ENCODE measurements around the gene CXCR4. TPM values are rescaled to one million over a fixed set of nuclear protein-coding genes. Genes with fewer than 3 reads are reported as not detected.

CXCR4 gene
- total and polyA plus RNA-seq, 10 of the 15 experiments (the other 5 are each of a cell fraction or from before 2014, with no cell fraction given) = 31.1 to 749 (median 52.7) TPM

DNA sequence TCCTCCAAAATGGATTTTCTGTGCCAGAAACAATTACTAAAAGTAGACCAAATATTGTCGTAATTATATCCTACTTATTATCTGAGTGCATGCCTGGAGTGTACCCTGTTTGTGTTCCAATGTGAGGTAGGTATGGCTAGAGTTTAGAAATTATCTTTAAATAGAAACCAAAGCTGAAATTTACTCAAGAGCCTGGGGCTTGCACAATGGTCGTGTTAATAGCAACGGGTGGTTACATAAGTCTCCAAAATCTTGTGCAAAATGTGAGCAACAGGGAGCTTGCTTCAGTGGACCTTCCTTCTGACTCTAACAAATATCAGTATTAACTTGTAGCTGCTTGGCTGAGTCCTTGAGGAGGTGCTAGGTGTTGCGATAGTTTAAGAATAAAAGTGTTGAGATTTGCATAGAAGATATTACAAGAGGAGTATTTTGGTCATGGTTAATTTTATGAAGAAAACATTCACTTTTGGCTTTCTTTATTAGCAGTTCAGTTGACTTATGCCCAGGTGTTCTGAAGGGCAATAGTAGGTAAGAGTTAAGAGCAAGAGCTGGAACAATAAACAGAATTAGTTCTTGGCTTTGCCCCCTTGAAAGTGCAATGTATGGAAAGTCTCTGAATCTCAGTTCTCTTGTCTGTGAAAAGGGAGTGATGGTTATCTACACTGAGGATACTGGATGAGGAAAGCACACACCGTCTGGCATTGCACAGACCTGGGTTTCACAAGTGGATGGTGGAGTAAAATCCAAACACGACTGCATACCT, 4.6 kb downstream of the CXCR4 start:
- SMC1A ChIA-PET (ENCODE audit: uncharacterized antibody, unreplicated experiment) = interaction anchor here (0.7 to 10.8 kb wide), 21 partner anchors 12 to 268 kb away, joined by 3 to 400 read pairs (median 5); no protein-coding TSS in a partner anchor
- ATAC-seq = no peak
- no peak for TF ChIP-seq SPI1 (IDR thresholded peaks at IDR 0.05; ENCODE audit: borderline replicate concordance, insufficient read depth, low read depth, low read length)
- TF ChIP-seq TAF1 (IDR thresholded peaks at IDR 0.05; ENCODE audit: borderline replicate concordance, low read depth, low read length) = no peak
- peak; percentile 54; the same call in 1 of the 2 replicates for TF ChIP-seq CHD2 (IDR thresholded peaks at IDR 0.05; ENCODE audit: borderline replicate concordance, low read depth, low read length)
- TF ChIP-seq MTA2 (IDR thresholded peaks at IDR 0.05; ENCODE audit: low read depth) = no peak
- no peak for TF ChIP-seq STAT1 (conservative IDR thresholded peaks at IDR 0.05)
- TF ChIP-seq, protein P1, sequence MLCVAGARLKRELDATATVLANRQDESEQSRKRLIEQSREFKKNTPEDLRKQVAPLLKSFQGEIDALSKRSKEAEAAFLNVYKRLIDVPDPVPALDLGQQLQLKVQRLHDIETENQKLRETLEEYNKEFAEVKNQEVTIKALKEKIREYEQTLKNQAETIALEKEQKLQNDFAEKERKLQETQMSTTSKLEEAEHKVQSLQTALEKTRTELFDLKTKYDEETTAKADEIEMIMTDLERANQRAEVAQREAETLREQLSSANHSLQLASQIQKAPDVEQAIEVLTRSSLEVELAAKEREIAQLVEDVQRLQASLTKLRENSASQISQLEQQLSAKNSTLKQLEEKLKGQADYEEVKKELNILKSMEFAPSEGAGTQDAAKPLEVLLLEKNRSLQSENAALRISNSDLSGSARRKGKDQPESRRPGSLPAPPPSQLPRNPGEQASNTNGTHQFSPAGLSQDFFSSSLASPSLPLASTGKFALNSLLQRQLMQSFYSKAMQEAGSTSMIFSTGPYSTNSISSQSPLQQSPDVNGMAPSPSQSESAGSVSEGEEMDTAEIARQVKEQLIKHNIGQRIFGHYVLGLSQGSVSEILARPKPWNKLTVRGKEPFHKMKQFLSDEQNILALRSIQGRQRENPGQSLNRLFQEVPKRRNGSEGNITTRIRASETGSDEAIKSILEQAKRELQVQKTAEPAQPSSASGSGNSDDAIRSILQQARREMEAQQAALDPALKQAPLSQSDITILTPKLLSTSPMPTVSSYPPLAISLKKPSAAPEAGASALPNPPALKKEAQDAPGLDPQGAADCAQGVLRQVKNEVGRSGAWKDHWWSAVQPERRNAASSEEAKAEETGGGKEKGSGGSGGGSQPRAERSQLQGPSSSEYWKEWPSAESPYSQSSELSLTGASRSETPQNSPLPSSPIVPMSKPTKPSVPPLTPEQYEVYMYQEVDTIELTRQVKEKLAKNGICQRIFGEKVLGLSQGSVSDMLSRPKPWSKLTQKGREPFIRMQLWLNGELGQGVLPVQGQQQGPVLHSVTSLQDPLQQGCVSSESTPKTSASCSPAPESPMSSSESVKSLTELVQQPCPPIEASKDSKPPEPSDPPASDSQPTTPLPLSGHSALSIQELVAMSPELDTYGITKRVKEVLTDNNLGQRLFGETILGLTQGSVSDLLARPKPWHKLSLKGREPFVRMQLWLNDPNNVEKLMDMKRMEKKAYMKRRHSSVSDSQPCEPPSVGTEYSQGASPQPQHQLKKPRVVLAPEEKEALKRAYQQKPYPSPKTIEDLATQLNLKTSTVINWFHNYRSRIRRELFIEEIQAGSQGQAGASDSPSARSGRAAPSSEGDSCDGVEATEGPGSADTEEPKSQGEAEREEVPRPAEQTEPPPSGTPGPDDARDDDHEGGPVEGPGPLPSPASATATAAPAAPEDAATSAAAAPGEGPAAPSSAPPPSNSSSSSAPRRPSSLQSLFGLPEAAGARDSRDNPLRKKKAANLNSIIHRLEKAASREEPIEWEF (IDR thresholded peaks at IDR 0.05; ENCODE audit: insufficient replicate concordance, low read depth, low read length) = peak; percentile 9
- no peak for TF ChIP-seq CBX3 (IDR thresholded peaks at IDR 0.05; ENCODE audit: borderline replicate concordance, low read depth)
- peak; percentile 88 for TF ChIP-seq POLR2AphosphoS2 (IDR thresholded peaks at IDR 0.05; ENCODE audit: low read depth, low read length)
- TF ChIP-seq CBX5 (IDR thresholded peaks at IDR 0.05; ENCODE audit: low read depth) = 0 out of 2 replicates have a peak, but pooled peaks have one; percentile 6
- TF ChIP-seq SMC3 (IDR thresholded peaks at IDR 0.05; ENCODE audit: borderline replicate concordance, low read length) = 0 out of 2 replicates have a peak, but pooled peaks have one; percentile 8
- 0 out of 2 replicates have a peak, but pooled peaks have one; percentile 35 for TF ChIP-seq ZSCAN29 (IDR thresholded peaks at IDR 0.05)
- TF ChIP-seq, protein P2, sequence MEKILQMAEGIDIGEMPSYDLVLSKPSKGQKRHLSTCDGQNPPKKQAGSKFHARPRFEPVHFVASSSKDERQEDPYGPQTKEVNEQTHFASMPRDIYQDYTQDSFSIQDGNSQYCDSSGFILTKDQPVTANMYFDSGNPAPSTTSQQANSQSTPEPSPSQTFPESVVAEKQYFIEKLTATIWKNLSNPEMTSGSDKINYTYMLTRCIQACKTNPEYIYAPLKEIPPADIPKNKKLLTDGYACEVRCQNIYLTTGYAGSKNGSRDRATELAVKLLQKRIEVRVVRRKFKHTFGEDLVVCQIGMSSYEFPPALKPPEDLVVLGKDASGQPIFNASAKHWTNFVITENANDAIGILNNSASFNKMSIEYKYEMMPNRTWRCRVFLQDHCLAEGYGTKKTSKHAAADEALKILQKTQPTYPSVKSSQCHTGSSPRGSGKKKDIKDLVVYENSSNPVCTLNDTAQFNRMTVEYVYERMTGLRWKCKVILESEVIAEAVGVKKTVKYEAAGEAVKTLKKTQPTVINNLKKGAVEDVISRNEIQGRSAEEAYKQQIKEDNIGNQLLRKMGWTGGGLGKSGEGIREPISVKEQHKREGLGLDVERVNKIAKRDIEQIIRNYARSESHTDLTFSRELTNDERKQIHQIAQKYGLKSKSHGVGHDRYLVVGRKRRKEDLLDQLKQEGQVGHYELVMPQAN (conservative IDR thresholded peaks at IDR 0.05) = no peak
- TF ChIP-seq KAT2A (conservative IDR thresholded peaks at IDR 0.05; ENCODE audit: control insufficient read depth, low read depth, low read length) = no peak
- no peak for TF ChIP-seq ZBED1 (IDR thresholded peaks at IDR 0.05; ENCODE audit: borderline replicate concordance)
- no peak; the same call in 1 of the 2 replicates for TF ChIP-seq PML (IDR thresholded peaks at IDR 0.05; ENCODE audit: low read length)
- TF ChIP-seq NFIC (IDR thresholded peaks at IDR 0.05; ENCODE audit: low read depth, low read length) = no peak

More for the DNA sequence above, 4.6 kb downstream of the CXCR4 start:
- Histone ChIP-seq H3K4me3 (no peak overlapping the region), H4K20me1 (ENCODE audit: control insufficient read depth, insufficient read depth) (no peaks in the 10 kb centered on the region), H3K27me3 (replicated peaks in 1 of 2; ENCODE audit: control insufficient read depth in 2 of 2, insufficient read depth in 2 of 2, low read length in 1 of 2) (peaks cover 0 to 6% of the 10 kb centered on the region in 2 experiments; a peak in 1 of 4 replicates), H3K4me1 (ENCODE audit: control insufficient read depth, insufficient read depth, low read length) (peaks cover 2% of the 10 kb centered on the region; the same call in 1 of the 2 replicates), H3K4me2 (ENCODE audit: control insufficient read depth, insufficient read depth) (no peak overlapping the region), H3K79me2 (ENCODE audit: control insufficient read depth, insufficient read depth, low read length) (0 out of 2 replicates have a peak, but pooled peaks cover 2% of the 10 kb centered on the region), H3K27ac (ENCODE audit: control insufficient read depth, insufficient read depth) (no peak overlapping the region), H3K36me3 (ENCODE audit: control insufficient read depth in 2 of 2, insufficient read depth in 2 of 2, low read length in 1 of 2) (peaks cover 0 to 4% of the 10 kb centered on the region in 2 experiments; a peak in 2 of 4 replicates), H3K9me3 (replicated peaks; ENCODE audit: control insufficient read depth, insufficient read depth, low read length) (no peaks in the 10 kb centered on the region; the same call in 2 of the 3 replicates), H3K9ac (ENCODE audit: control insufficient read depth, insufficient read depth, low read length) (no peak overlapping the region), H2AFZ (ENCODE audit: control insufficient read depth, low read depth, low read length) (no peak overlapping the region)
- DNase-seq (ENCODE audit: low read depth, low spot score) (no peak), FAIRE-seq (no peak)
- no TSS peak for BruUV-seq (replicated peaks)
- RAD21 ChIA-PET (ENCODE audit: unreplicated experiment) = interaction anchor here (0.9 to 10.4 kb wide), 9 partner anchors 54 to 271 kb away, joined by 3 to 221 read pairs (median 4); partner anchors contain the start of gene DARS1
- CTCF ChIA-PET = interaction anchor here (1.0 to 9.9 kb wide), 6 partner anchors 12 to 271 kb away, joined by 3 to 103 read pairs (median 6); no protein-coding TSS in a partner anchor
- WGBS (ENCODE audit: insufficient coverage, insufficient replicate concordance, low lambda C conversion rate, missing lambda C conversion rate) = 63% methylated on average over 6 of the region's 6 CpGs
- intact Hi-C loops (cut with micrococcal nuclease; ENCODE audit: unreplicated experiment) (no loop called here), in situ Hi-C loops (cut with MboI) (no loop called here)
- POLR2A ChIA-PET = interaction anchor here (0.7 to 2.0 kb wide), 7 partner anchors 12 to 130 kb away, joined by 3 to 6 read pairs (median 4); no protein-coding TSS in a partner anchor

Measured in GM12878 (cell line).